SK-MEL-5 (cell line): ENCODE data around the gene TNKS2. TPM values are rescaled to one million over a fixed set of nuclear protein-coding genes. Genes with fewer than 3 reads are reported as not detected.

Experiments
- small RNA-seq, 2 experiments: library from RNA; depleted of rRNA; stranded (forward); fragments of <200 nt; gene quantifications; one replicate each; pipeline ENCODE3, GENCODE V24; 2014
- total RNA-seq: library from RNA; depleted of rRNA; stranded (reverse); fragments of >200 nt; shearing (Covaris generic); gene quantifications from 2 replicates; pipeline ENCODE4 v1.2.3, GENCODE V29; 2014; rRNA removed

The TNKS2 gene
- total RNA-seq, 1 experiment from 2014 or later: 34.4 TPM

Small RNAs within 50 kb of the gene (small RNA-seq; reads per million reads assigned to genes)
- gene AL359198.2 (0 reads per million in 2 experiments), gene SRP9P1 (0 reads per million in 2 experiments)

Other genes with a start within 250 kb of the TNKS2 start
- 12.2 and 13.2 TPM in 2 replicates for gene PPP1R3C, start 165.4 kb upstream of the TNKS2 start, total RNA-seq
- 0.72 and 0.74 TPM in 2 replicates for gene FGFBP3, start 111.1 kb downstream of the TNKS2 start, total RNA-seq
- gene BTAF1, start 125.3 kb downstream of the TNKS2 start, total RNA-seq: 24.3 and 24.6 TPM in 2 replicates